Mucosa of descending colon (tissue), 3 donors: Measurements from ENCODE around the gene PARVB. TPM values are rescaled to one million over a fixed set of nuclear protein-coding genes. Genes with fewer than 3 reads are reported as not detected.
A peak's percentile ranks its signal among the peaks of the same experiment; 100 is the strongest.

ENCODE experiments used
- ATAC-seq: fragments of 200-7000 bp; cut with Tn5 transposase; one replicate; pipeline ENCODE4 v1.9.1; 2020; ENCODE audit warnings: mild to moderate bottlenecking, moderate library complexity
- DNase-seq, 3 donors: peaks; one replicate each; pipeline ENCODE4 v3.0.0-alpha.2; 2020
- H3K36me3 ChIP-seq: fragments of 200-600 bp; one replicate; pipeline ENCODE4 v1.8.0; 2021; ENCODE audit warnings: low read depth, mild to moderate bottlenecking
- H3K4me1 ChIP-seq: fragments of 200-600 bp; one replicate; pipeline ENCODE4 v1.8.0; 2021; ENCODE audit warnings: low read depth, mild to moderate bottlenecking
- H3K4me3 ChIP-seq: fragments of 200-600 bp; one replicate; pipeline ENCODE4 v1.8.0; 2021; ENCODE audit warnings: mild to moderate bottlenecking
- H3K9me3 ChIP-seq: fragments of 200-600 bp; one replicate; pipeline ENCODE4 v1.8.0; 2021; ENCODE audit warnings: mild to moderate bottlenecking
- CTCF ChIP-seq: fragments of 200-600 bp; IDR thresholded peaks from one replicate; pipeline ENCODE4 v1.8.0; 2022; ENCODE audit warnings: antibody characterized with exemption, mild to moderate bottlenecking
- intact Hi-C, 2 donors: fragments of 100-400 bp; cut with DNase I in 1 of 2; cut with micrococcal nuclease in 1 of 2; formaldehyde crosslinking; loops; one replicate each; pipeline versions ENCODE4 v1.11.0 to v1.11.1; 2022; cut with DNase I, micrococcal nuclease
- total RNA-seq, 3 donors: library from RNA; stranded (reverse); fragmentation: NEBNext Ultra II Directional in 2 of 3; extraction: Animal tissue kit (Norgen Biotek cat#: 25700) in 2 of 3; gene quantifications; one replicate each; pipeline versions ENCODE4 v1.2.1 to v1.2.4, GENCODE V29; 2021 to 2023
- donor health status: DM: no; HTN: no; CAD: no; lungs with moderate emphysema.
- donor health status: DM: no; HTN: no; CAD: no.
- donor health status: DM: no; HTN: yes; CAD: no.

The PARVB gene
- total RNA-seq, 3 donors from 2014 or later: 5.2 to 35.7 (median 14.9) TPM

- DNase-seq (peak in 1 of 3 donors; percentile 36), ATAC-seq (no peak)
- TF ChIP-seq CTCF: no peak
- H3K9me3 ChIP-seq: peaks cover 2% of the 10 kb centered on the region
- H3K4me3 ChIP-seq: no peak overlapping the region
- H3K36me3 ChIP-seq: no peaks in the 10 kb centered on the region
- intact Hi-C loops: no loop called here
- no peaks in the 10 kb centered on the region for H3K4me1 ChIP-seq
These were observed 183.3 kb downstream of the PARVB start for GRCh38 chr22:44207173-44207980.

DNA sequence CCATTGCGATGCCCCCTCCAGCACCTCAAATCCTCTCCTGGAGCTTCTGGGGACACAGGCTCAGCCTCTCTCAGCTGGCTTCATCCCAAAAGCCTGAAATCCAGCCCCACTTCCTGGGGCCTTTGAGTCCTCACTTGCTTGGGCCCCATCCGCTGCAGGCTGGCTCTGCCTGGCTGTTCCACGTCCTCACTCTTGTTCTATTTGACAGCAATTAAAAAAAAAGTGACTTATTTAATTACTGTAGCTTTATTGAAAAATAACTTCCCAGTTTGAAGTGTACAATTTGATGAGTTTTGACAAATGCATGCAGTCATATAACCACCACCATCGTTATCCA, 183.8 kb downstream of the PARVB start:
- ATAC-seq (no peak), DNase-seq (no peak)
- intact Hi-C loops: no loop called here
- Histone ChIP-seq H3K36me3 (no peaks in the 10 kb centered on the region), H3K4me1 (no peaks in the 10 kb centered on the region), H3K9me3 (peaks cover 2% of the 10 kb centered on the region), H3K4me3 (no peak overlapping the region)
- no peak for TF ChIP-seq CTCF

DNA sequence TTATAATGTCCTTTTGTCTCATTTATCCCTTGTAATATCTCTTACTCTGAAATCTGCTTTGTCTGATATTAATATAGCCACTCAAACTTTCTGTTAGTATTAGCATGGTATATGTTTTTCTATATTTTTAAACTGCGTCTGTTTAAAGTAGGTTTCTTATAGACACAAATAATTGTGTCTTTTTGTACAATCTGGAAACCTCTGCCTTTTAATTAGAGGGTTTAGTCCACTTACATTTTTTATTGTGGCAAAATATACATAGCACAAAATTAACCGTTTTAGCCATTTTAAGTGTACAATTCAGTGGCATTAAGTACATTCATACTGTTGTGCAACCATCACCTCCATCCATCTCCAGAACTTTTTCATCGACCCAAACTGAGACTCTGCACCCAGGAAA, 185.2 kb downstream of the PARVB start:
- no peak for ATAC-seq
- TF ChIP-seq CTCF: no peak

DNA sequence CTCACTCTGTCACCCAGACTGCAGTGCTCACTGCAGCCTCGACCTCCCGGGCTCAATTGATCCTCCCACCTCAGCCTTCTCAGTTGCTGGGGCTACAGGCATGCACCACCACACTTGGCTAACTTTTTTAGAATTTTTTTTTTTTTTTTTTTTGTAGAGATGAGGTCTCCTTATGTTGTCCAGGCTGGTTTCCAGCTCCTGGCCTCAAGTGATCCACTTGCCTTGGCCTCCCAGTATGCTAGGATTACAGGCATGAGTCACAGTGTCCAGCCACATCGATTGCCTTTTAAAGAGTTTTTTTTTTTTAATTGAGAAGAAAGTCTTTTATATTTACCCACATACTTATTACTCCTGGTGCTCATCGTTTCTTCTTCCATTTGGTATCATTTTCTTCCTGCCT, 186.6 kb downstream of the PARVB start:
- H3K9me3 ChIP-seq: peaks cover 2% of the 10 kb centered on the region
- H3K4me3 ChIP-seq: no peak overlapping the region
- DNase-seq (no peak), ATAC-seq (no peak)
- H3K36me3 ChIP-seq: no peaks in the 10 kb centered on the region
- intact Hi-C loops: no loop called here
- TF ChIP-seq CTCF: no peak
- H3K4me1 ChIP-seq: no peaks in the 10 kb centered on the region

More for the DNA sequence above, 185.2 kb downstream of the PARVB start:
- DNase-seq: no peak
- intact Hi-C loops: no loop called here
- peaks cover 2% of the 10 kb centered on the region for H3K9me3 ChIP-seq
- H3K4me1 ChIP-seq: no peaks in the 10 kb centered on the region
- H3K36me3 ChIP-seq: no peaks in the 10 kb centered on the region
- H3K4me3 ChIP-seq: no peak overlapping the region

- Histone ChIP-seq H3K4me1 (no peaks in the 10 kb centered on the region), H3K36me3 (no peaks in the 10 kb centered on the region), H3K4me3 (no peak overlapping the region), H3K9me3 (peaks cover 2% of the 10 kb centered on the region)
- TF ChIP-seq CTCF: no peak
- intact Hi-C loops: no loop called here
- ATAC-seq (no peak), DNase-seq (no peak)
These were observed 187.3 kb downstream of the PARVB start for GRCh38 chr22:44211256-44211945.
